Activated naive CD8-positive, alpha-beta T cell treated with anti-CD3 and anti-CD28 coated beads, Interleukin-2, amount 50 U/mL, for 24 hours (primary cell): Measurements from ENCODE around the gene HPCAL1.

Experiments
- ATAC-seq: fragments of 150-1000 bp; cut with Tn5 transposase; one replicate; pipeline ENCODE4 v1.10.0; 2021
- DNase-seq: peaks from one replicate; pipeline ENCODE4 v3.0.0; 2021
- H3K27ac Mint-ChIP-seq: one replicate; pipeline ENCODE4 v1.8.0; 2021; ENCODE audit warnings: mild to moderate bottlenecking, mixed read lengths
- H3K27me3 Mint-ChIP-seq: one replicate; pipeline ENCODE4 v1.8.0; 2021; ENCODE audit warnings: mixed read lengths
- H3K36me3 Mint-ChIP-seq: one replicate; pipeline ENCODE4 v1.8.0; 2021; ENCODE audit warnings: low read depth, mixed read lengths
- H3K4me1 Mint-ChIP-seq: one replicate; pipeline ENCODE4 v1.8.0; 2021; ENCODE audit warnings: mixed read lengths
- H3K4me3 Mint-ChIP-seq: one replicate; pipeline ENCODE4 v1.8.0; 2021; ENCODE audit warnings: mild to moderate bottlenecking, moderate library complexity, mixed read lengths
- H3K9me3 Mint-ChIP-seq: one replicate; pipeline ENCODE4 v1.8.0; 2021; ENCODE audit warnings: mixed read lengths

The HPCAL1 gene

DNA sequence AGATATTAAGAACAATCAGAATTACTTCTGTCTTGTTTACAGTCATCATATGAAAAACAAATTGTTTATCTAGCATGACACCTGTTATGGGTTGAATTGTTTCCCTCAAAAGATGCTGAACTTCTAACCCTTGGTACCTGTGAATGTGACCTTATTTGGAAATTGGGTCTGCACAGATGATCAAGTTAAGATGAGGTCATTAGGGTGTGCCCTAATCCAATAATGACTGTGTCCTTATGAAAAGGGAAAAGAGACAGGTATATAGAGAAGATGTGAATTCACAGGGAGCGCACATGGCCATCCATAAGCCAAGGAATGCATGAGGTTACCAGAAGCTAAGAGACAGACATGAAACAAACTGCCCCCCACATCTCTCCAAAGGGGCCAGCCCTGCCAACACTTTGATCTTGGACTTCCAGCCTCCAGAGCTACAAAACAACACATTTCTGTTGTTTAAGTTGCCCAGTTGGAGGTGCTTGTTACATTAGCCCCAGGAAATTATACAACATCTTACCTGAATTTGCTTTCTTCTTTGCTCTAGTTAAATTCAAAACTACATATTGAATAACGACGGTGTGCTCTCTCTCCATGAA, 2.3 kb upstream of the HPCAL1 start:
- Mint-ChIP-seq H3K27ac (peak overlapping the region; percentile 40), H3K4me1 (peaks cover 63% of the 10 kb centered on the region)

DNA sequence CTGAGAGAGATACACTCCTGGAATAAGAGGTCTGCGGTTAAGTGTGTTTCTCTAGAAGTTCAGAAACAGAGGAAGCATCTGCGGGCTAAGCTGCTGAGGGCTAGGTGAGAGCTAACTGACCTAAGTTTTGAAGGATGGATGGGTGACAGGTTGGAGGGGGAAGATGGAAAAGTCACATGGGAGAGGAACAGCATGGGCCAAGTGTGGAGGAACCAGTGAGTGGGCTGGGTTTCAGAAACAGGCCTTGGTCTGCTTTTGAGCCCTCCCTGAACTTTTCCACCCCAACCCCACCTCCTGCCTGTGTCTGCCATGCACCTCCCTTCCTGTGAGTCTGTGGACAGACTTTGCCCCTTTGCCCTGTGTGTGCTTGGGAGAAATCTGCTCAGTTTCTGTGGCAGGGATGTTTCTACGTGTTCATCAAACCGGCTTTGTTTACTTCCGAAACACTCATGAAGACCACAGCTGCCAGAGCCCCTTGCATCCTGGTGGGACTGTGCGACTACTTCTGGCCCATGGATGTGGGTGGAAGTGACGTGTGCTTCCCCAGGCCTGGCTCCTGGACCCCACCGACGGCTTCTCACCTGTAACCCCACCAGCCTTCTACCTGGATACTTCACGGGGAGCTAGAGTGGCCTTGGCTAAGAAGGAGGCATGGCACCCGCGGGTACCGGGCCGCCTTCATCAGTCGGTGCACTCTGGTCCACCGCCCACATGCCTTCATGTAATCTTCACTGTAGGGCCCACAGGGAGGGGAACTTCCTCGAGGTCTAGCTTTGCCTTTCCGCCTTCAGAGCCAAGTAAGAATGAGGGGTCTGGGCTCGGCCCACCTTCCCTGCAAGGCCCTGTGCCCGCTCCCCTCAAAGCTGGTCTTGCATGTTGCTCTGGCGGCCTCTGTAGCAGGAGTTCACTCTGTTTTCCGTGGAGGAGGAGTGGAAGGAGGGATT, 1.4 kb upstream of the HPCAL1 start:
- ATAC-seq (no peak), DNase-seq (peak; percentile 28)
- H3K27ac Mint-ChIP-seq, result peak overlapping the region; percentile 40
- peaks cover 72% of the 10 kb centered on the region for H3K4me1 Mint-ChIP-seq
- no peaks in the 10 kb centered on the region for H3K27me3 Mint-ChIP-seq
- H3K9me3 Mint-ChIP-seq, result no peaks in the 10 kb centered on the region
- H3K4me3 Mint-ChIP-seq, result peak overlapping the region; percentile 69
- peaks cover 4% of the 10 kb centered on the region for H3K36me3 Mint-ChIP-seq

More for the DNA sequence above, 2.3 kb upstream of the HPCAL1 start:
- H3K9me3 Mint-ChIP-seq, result no peaks in the 10 kb centered on the region
- no peaks in the 10 kb centered on the region for H3K27me3 Mint-ChIP-seq
- ATAC-seq, result no peak
- peaks cover 4% of the 10 kb centered on the region for H3K36me3 Mint-ChIP-seq
- H3K4me3 Mint-ChIP-seq, result peak overlapping the region; percentile 69
- DNase-seq, result no peak

DNA sequence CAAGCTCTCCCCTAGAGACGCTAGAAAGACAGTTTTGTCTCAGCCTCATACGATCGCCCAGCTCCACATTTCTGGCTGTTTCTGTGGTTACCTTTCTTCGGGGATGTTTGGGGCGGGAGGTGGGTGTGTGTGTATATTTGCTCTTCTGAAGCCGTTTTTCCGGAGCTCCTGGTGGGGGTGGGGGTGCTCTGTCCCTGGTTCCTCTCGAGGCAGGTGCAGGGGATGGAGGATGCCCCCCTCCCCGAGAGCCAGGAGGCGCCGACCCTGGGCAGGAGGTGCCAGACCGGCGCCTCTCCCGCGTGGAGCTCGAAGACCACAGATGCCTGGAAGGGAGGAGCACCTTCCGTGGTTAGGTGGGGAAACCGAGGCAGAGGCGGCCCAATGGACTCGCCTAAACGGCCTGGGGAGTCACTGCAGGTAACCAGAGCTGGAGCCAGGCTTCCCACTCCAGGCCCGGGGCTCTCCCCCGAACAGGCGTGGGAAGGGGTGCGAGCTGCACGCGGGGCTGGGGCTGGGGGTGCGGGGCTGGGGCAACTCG, 694 bp upstream of the HPCAL1 start:
- H3K9me3 Mint-ChIP-seq, result no peaks in the 10 kb centered on the region
- DNase-seq (peak; percentile 30), ATAC-seq (no peak)
- H3K27me3 Mint-ChIP-seq, result no peaks in the 10 kb centered on the region
- peaks cover 76% of the 10 kb centered on the region for H3K4me1 Mint-ChIP-seq
- H3K27ac Mint-ChIP-seq, result peak overlapping the region; percentile 40
- H3K4me3 Mint-ChIP-seq, result peak overlapping the region; percentile 69
- H3K36me3 Mint-ChIP-seq, result peaks cover 4% of the 10 kb centered on the region

DNA sequence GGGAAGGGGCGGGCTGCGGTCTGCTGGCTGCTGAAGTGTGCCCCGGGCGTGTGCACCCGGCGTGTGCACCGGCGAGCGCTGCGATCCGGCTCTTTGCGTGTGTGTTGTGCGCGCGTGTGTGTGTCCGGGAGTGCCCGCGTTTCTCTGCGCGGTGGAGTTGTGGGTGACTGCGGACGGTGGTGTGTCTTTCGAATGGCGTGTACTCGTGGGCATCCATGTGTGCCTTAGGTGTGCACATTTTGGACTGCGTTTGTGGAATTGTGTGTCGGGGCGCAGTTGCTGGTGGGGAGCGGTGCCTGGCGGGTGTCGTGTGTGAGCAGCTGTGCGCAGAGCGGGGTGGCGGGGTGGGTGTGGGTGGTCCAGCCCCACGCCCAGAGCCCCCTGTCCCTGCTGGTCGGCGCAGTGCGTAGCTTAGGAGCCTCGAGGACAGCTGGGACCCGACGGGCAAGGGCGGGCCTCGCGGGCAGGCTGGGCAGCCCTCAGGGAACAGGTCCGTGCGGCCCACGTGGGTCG, 533 bp downstream of the HPCAL1 start:
- Mint-ChIP-seq H3K36me3 (peaks cover 4% of the 10 kb centered on the region), H3K9me3 (no peaks in the 10 kb centered on the region), H3K4me1 (peaks cover 74% of the 10 kb centered on the region), H3K27me3 (no peaks in the 10 kb centered on the region), H3K4me3 (peak overlapping the region; percentile 97), H3K27ac (peak overlapping the region; percentile 88)
- no peak for ATAC-seq
- DNase-seq, result peak; percentile 33

DNA sequence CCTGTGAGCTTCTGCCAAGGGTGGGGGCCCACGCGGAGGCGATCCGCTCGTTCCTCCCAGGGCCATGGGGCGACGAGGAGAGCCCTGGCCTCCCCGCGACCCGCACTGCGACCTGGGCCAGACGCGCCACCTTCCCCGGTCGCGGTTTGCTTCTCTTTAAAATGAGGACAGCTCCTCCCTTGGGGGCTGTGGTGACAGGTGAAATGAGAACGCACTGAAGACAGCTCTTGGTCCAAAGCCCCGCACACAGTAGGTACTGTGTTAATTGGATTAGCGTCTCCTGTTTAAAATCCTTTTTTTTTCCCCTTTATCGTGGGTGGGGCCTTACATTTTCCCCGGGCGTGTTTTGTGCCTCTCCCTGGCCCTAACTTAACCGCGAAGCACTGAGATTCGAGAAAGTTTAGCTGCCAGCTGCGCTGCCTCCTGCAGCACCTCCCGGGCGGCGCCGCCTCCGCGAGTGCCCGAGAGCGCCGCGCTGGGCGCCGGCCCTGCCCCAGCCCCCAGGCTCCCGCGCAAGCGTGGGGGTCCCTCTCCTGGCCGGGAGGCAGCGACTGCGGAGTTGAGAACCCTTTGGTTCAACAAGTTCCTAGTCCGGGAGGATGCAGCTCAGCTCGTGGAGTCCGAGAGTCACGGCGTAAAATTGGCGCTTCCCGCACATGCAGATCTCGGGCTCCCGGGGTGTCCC, 1.1 kb downstream of the HPCAL1 start:
- Mint-ChIP-seq H3K36me3 (peaks cover 4% of the 10 kb centered on the region), H3K4me1 (peaks cover 74% of the 10 kb centered on the region), H3K27me3 (no peaks in the 10 kb centered on the region), H3K4me3 (peak overlapping the region; percentile 97), H3K27ac (peak overlapping the region; percentile 74), H3K9me3 (no peaks in the 10 kb centered on the region)
- DNase-seq (peak; percentile 52), ATAC-seq (peak; percentile 13)

DNA sequence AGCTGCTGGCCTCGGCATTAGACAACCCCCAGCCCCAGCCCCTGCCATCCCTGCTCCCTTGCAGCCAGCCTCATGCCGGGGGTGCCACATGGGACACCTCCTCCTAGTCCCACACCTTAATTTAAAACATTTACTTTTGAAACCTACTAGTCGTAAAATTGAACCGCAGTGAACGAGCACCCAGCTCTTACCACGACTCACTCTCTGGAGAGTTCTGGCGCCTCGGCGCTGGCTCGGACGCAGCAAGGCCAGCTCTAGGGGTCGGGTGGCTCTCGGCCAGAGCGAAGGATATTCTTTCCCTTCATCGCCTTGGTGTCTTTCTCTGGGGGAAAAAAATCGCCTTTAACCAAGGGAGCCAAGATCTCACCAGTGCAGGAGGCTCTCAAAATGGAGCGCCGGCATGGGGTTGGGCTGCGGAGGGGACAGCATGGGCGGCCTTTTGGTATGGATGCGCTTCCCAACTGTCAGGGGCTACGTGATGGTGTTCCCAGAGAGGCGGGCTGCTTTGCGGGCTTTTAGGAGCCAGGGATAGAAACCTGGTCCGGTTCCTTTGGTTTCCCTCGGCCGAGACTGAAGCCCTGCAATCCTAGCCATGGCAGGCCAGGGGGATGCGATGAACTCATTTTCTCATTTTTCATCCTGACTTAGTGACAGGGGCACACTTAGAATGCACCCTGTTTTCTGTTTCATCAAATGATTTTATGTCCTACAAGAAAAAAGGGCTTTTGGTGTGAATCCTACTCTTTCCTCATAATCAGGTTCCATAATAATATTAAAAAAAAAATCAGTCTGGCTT, 2.0 kb downstream of the HPCAL1 start:
- Mint-ChIP-seq H3K4me1 (peaks cover 70% of the 10 kb centered on the region), H3K36me3 (peaks cover 4% of the 10 kb centered on the region), H3K9me3 (no peaks in the 10 kb centered on the region), H3K4me3 (peak overlapping the region; percentile 97), H3K27ac (peak overlapping the region; percentile 80), H3K27me3 (no peaks in the 10 kb centered on the region)
- no peak for DNase-seq
- no peak for ATAC-seq

DNA sequence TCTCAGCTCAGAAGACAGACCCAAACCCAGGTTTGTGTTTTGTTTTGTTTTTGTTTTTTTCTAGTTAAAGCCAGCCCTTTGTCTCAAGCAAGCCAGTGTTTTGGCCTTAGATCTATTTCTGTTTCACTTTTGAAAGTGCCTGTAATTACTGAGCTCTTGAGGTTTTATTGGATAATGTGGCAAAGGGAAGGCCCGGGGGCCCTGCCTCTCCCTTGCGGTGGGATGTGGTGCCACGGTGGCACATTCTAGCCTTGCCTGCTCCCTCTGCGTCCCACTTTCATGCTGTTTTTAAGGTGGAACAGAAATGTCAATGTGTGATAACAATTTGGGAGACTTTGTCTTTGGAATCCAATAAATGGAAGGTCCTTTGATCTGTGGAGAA, 2.5 kb downstream of the HPCAL1 start:
- peaks cover 4% of the 10 kb centered on the region for H3K36me3 Mint-ChIP-seq
- peak overlapping the region; percentile 68 for H3K27ac Mint-ChIP-seq
- H3K4me1 Mint-ChIP-seq, result peaks cover 72% of the 10 kb centered on the region
- ATAC-seq, result peak; percentile 22
- H3K9me3 Mint-ChIP-seq, result no peaks in the 10 kb centered on the region
- peak overlapping the region; percentile 97 for H3K4me3 Mint-ChIP-seq
- H3K27me3 Mint-ChIP-seq, result no peaks in the 10 kb centered on the region
- peak; percentile 60 for DNase-seq

DNA sequence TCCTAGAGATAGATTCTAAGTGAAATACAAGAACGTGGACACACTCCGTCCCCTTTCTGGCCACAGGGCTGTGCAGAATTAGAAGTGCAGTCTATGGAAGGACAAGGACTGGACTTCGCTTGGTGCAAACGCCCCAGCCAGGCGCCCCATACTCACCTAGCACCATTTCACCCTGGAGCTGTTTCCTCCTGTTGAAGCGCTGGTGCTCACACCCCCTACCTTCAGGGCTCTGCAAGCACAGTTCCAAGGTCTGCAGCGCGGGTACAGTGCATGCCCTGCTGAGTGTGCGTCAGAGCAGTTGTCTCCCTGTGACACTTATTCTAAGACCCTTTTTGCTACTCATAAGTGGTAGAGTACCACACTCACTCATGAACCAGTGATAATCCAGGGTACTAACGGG, 3.0 kb downstream of the HPCAL1 start:
- Mint-ChIP-seq H3K36me3 (peaks cover 4% of the 10 kb centered on the region), H3K4me3 (peak overlapping the region; percentile 97), H3K9me3 (no peaks in the 10 kb centered on the region), H3K4me1 (peaks cover 69% of the 10 kb centered on the region), H3K27ac (peak overlapping the region; percentile 68), H3K27me3 (no peaks in the 10 kb centered on the region)
- DNase-seq (peak; percentile 50), ATAC-seq (peak; percentile 35)

DNA sequence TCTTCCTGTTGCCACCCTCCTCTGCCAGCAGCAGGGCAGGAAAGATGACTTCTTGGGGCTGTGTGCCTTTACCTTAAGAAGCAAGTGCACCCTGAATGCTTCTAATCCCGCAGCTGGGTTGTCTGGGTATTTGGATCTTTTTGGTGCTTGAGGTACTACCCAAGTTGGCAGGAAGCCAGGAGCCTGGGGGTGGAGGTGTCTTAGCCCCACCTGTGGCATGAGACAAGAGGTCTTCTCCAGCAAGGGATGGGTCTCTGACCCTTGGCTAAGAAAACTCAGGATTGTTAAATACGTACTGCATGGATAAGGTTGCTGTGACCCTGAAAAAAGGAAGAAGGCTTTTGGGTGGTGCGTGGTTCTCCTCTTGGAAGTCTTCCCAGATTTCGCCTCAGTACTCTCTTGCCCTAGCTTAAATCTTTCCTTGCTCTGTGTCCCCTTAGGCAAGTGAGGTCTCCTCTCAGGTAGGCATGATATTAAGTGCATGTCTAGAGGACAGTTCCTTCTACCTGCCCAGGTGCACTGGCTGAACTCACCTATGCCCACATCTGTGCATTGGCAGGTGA, 4.3 kb downstream of the HPCAL1 start:
- ATAC-seq (no peak), DNase-seq (no peak)
- peaks cover 4% of the 10 kb centered on the region for H3K36me3 Mint-ChIP-seq
- H3K27ac Mint-ChIP-seq, result no peak overlapping the region
- H3K4me1 Mint-ChIP-seq, result peaks cover 56% of the 10 kb centered on the region
- H3K4me3 Mint-ChIP-seq, result no peak overlapping the region
- no peaks in the 10 kb centered on the region for H3K27me3 Mint-ChIP-seq
- no peaks in the 10 kb centered on the region for H3K9me3 Mint-ChIP-seq

DNA sequence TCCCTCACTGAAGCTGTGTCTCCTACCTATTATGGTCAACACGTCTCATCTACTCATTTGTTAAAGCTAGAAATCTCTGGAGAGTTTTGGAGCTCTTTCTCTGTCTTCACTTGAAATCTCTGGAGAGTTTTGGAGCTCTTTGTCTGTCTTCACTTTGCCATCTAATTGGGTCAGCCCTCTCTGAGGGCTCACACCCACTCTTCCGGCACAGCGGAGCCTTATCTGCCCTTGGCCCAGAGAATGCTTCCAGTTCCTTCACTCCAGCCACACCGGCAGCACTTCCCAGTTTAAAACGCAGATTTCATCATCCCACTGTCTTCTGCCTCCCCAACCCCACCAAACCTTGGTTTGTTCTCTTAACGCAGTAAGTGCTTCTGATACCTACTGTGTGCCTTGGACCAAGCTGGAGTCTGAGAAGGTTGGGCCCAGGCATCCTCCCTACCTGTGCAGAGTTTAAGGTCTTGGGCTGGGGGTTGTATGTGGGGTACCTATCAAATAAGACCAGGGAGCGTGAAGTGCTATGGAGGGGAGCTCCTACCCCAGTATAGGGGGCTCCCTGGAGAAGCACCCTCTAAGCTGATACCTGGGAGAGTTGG, 5.0 kb downstream of the HPCAL1 start:
- ATAC-seq (no peak), DNase-seq (no peak)
- Mint-ChIP-seq H3K27me3 (no peaks in the 10 kb centered on the region), H3K36me3 (peaks cover 4% of the 10 kb centered on the region), H3K4me1 (peaks cover 56% of the 10 kb centered on the region), H3K27ac (no peak overlapping the region), H3K4me3 (peak overlapping the region; percentile 41), H3K9me3 (no peaks in the 10 kb centered on the region)

DNA sequence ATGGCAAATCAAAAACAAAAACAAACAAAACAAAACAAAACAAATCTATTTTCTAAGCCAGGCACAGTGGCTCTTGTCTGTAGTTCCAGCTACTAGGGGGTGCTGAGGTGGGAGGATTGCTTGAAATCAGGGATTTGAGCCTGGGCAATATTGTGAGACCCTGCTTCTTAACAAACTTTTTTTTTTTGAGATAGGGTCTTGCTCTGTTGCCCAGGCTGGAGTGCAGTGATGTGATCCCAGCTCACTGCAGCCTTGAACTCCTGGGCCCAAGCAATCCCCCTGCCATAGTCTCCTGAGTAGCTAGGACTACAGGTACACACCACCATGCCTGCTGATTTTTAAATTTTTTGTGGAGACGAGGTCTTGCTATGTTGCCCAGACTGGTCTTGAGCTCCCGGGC, 6.2 kb downstream of the HPCAL1 start:
- Mint-ChIP-seq H3K9me3 (no peaks in the 10 kb centered on the region), H3K27me3 (no peaks in the 10 kb centered on the region), H3K36me3 (peaks cover 2% of the 10 kb centered on the region), H3K4me3 (no peak overlapping the region), H3K4me1 (peaks cover 51% of the 10 kb centered on the region), H3K27ac (no peak overlapping the region)
- ATAC-seq, result no peak
- DNase-seq, result no peak

DNA sequence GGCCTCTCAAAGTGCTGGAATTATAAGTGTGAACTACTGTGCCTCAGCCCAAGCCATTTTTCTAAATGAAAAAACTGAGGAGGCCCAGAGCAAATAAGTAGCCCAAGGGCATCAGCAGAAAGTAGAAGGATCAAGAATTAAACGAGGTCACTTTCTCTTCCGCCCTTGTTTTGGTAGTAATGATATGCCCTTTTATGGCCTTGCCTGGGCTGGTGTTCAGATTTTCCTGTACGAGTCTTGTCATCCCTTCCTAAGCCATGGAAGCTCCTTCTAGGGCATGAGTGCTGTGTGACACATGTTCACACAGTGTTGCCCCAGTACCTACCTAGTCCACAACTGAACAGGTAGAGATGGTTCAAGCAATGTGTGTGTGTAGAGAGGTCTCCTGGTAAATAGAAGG, 6.6 kb downstream of the HPCAL1 start:
- no peak for DNase-seq
- H3K27me3 Mint-ChIP-seq, result no peaks in the 10 kb centered on the region

DNA sequence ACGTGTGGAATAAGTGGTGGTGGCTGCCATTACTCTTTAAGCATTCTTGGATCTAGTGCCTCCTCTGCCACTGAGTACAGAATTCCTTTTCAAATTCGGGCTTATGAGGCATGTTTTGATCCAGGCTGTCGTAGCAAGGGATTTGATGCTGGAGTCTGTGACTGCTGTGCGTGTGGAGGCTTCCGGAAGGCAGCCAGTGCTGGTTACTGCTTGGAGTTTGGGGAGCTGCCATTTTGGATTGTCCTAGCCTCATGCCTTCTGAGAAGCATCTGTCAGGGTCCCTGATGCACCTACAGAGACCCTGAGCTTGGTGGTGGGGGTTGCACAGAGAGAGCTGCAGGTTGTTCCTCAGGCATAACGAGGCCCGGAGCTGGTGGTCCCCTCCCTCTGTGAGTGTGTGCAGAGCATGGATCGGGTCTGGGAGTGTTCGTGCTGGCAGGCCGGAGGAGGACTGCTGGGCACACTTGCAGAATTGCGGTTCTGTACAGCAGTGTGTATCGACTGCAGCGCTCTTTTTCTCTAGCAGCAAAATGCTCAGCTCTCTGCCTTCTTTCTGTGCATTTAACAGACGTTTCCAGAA, 7.7 kb downstream of the HPCAL1 start:
- no peak for ATAC-seq
- Mint-ChIP-seq H3K27me3 (no peaks in the 10 kb centered on the region), H3K27ac (no peak overlapping the region), H3K9me3 (no peaks in the 10 kb centered on the region), H3K4me3 (no peak overlapping the region), H3K36me3 (no peaks in the 10 kb centered on the region), H3K4me1 (peaks cover 54% of the 10 kb centered on the region)
- no peak for DNase-seq

More for the DNA sequence above, 6.6 kb downstream of the HPCAL1 start:
- Mint-ChIP-seq H3K4me3 (no peak overlapping the region), H3K27ac (no peak overlapping the region), H3K36me3 (peaks cover 2% of the 10 kb centered on the region), H3K9me3 (no peaks in the 10 kb centered on the region), H3K4me1 (peaks cover 54% of the 10 kb centered on the region)
- ATAC-seq, result no peak
